NCI-H2081 (cell line): ENCODE data around the gene TADA2A.
A peak's percentile ranks its signal among the peaks of the same experiment; 100 is the strongest.

ENCODE experiments used
- DNase-seq, 2 experiments: peaks; one replicate each; lab custom pipeline; 2025; lab: John Stamatoyannopoulos, UW

TADA2A gene

DNA sequence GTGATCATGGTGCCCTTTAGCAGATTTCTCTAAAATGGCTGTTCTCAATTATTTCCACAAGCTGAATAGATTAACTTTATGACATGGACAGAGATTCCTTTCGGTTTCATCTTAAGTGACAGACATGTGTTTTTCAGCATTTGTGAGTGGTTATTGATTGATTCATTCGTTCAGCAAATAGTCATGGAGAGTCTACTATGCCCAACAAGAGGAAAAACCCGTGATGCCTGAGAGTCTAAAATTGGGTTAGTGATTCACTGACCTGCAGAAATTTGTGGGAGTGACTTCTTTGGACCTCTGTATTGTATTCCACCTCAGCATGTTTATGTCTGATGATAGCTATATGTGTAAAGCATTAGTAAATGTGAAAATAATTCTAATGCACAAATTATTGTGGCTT, 55.0 kb downstream of the TADA2A start:
- no peak for DNase-seq

DNA sequence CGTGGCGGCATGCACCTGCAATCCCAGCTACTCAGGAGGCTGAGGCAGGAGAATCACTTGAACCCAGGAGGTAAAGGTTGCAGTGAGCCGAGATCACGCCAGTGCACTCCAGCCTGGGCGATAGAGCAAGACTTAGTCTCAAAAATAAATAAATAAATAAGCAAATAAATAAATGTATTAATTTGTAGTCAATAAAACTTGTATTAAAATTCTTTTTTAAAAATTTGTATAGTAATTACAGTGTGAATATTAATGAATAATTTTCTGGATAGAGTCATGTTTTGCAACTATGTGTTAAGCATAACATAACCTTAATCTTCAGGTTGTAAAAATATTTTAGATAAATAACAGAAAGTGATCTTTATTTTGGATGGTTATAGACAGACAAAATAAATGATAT, 55.8 kb downstream of the TADA2A start:
- DNase-seq: no peak

DNA sequence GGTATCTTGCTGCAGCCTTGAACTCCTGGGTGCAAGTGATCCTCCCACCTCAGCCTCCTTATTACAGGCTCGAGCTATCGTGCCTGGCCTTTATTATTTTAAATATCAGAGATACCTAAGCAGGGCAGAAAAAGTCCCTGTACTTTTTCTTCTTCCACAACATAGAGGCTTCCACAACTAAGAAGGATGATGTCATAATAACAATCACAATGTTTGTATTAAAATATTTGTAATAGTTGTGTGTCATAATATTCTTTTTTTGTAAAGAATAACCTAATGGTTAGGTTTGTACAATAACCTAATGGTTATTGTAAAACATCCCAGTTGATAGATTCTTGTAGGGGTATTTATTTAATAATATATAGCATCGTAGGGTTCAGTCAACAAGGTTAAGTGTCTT, 56.4 kb downstream of the TADA2A start:
- no peak for DNase-seq

DNA sequence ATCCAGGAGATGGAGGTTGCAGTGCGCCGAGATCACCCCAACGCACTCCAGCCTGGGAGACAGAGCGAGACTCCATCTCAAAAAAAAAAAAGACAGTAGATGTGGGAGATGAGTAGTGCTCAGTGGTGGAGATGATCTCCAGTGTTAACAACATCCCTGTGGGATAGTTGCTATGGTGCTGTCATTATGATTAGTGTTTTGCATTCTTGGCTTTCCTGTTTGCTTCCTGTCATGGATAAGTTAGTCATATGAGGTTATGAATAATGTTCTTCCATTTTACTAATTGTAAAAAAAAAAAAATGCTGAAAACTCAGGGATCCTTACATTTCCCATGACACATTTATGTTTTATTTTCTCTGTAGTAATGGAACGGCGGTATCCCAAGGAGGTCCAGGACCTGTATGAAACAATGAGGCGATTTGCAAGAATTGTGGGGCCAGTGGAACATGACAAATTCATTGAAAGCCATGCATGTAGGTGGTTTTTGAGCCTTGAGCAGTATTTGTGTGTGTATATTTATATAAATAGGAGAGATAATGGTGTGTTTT, 58.5 kb downstream of the TADA2A start:
- no peak for DNase-seq

DNA sequence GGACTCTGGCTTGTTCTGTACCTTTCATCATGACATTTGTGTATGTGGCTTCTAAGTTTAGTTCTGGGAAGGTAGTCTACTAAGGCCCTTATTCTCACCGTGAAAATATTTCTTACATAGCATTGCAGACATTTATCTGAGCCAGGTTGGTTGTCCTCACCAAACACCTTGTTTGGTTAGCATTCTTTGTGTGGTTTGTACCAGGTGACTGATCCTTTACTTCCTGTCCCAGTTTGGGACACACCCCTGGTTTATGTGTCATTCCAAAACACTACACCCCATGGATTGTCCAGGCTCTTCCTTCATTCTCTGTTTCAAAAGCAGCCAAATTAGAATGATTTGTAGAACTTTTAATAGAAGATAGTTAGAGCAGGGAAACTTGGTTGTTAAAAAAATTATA, 59.8 kb downstream of the TADA2A start:
- no peak for DNase-seq

GRCh38 chr17:37470181-37470580, 63.5 kb downstream of the TADA2A start:
- DNase-seq: no peak

- no peak for DNase-seq
Observed at GRCh38 chr17:37475731-37476420, 69.2 kb downstream of the TADA2A start.

- DNase-seq: no peak
Observed at GRCh38 chr17:37476431-37477120, 69.9 kb downstream of the TADA2A start.

DNA sequence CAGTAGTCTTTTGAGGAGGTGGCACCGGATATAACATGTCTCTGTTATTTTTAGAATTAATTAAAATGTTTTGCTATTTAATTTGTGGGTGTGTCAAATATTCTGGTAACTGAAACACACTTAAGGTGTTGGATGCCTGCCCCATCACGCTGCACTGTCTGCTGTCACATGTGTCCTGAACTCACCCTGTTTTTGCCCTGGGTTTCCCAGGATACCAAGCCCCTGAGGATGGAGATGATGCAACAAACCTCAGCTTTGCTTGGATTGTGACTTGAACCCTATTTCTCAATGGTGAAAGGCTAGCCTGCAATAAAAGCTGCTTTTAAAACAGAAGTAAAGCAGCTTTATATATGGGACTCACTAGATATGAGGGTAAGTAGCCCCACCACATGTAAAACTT, 71.5 kb downstream of the TADA2A start:
- no peak for DNase-seq

- no peak for DNase-seq
Observed at GRCh38 chr17:37479025-37479424, 72.3 kb downstream of the TADA2A start.

- no peak for DNase-seq
Observed at GRCh38 chr17:37480427-37480826, 73.7 kb downstream of the TADA2A start.

GRCh38 chr17:37481001-37481665, 74.4 kb downstream of the TADA2A start:
- no peak for DNase-seq

DNA sequence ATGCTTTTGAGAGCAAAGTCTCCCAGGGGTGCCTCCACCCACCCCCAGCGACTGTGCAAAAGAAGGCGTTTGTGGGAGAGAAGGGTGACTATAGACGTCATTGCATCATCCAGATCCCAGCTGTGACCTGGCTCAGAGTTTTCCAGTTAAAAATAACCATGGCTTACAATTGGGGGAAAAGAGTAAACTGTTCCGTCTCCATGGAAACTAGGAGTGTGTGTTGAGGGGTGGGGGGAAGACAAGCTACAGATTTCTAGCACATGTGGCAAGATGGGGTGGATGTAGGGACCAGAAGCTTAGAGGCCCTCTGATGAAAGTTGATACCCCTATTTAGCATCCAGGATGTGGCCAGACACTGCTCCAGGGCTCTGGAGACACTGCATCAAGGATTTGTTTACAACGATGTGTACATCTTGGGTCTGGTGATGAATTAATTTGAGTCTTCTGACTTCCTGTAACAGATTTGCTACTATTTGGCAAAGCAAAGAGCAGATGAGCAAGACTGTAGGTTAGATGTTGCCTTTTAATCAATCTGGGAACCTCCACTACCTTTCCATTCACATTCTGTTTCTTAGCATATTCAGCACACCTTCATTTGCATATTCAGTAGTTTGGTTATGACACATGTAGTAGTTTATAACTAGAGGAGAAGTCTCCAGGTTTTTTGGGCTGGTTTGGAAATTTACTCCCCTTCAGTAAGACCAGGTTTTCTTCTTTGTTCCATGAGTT, 76.8 kb downstream of the TADA2A start:
- DNase-seq: peak in 1 of 2 experiments; percentile 16

DNA sequence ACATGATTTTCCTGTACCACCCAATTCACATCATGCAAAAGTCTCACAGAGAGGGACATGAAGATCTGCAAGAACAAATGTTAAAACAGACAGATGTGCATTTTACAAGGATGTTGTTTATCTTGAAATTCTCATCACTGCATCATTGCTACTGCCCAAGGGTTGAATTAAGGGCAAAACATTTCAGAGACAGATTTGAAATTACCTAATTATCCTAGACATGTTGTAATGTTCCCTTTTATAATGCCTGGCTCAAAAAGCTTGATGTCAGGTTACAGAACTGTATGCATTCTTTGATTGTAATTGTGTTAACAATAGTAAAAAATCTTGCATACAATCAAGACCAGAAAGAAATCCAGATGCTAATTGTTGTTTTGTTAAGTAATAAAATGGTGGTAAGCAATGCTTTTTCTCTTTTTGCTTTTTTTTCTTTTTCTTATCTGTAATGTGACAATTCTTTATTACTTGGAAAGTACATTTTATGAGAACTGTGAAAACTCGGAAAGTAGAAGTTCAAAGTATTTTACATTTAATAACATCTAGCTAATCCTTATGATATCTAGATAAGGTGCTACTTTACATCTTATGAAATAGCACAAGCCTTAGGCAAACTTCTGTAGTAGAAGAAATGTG, 79.4 kb downstream of the TADA2A start:
- no peak for DNase-seq

DNA sequence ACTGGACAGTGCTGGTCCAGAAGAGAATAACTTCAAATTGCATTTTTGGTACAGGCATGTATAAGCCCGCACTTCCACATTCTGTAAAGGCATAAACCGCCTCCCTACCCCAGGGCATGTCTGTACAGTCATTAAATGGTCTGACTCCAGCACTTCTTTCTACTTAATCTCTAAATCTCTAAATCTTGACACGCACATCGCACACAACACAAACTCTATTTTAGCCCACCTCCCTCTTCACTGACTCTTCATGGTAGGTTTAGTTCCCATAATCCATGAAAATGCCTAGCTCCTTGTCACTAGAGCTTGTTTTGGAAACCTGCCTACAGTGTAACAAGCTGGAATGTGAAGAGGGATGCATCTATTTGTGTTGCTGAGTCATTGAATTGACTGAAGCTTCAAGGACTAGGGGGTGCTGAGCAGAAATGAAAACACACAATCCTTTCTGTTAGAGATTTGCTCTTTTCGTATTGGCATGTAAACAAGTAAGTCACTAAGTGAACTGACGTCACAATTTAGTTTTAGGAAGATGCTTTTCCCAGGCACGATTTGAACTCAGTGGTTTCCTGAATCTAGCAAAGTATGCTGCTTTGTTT, 81.4 kb downstream of the TADA2A start:
- DNase-seq: peak; percentile 12 to 38

GRCh38 chr17:37488607-37489196, 82.0 kb downstream of the TADA2A start:
- peak; percentile 46 to 71 for DNase-seq

- peak; percentile 89 to 91 for DNase-seq
Observed at GRCh38 chr17:37489197-37490001, 82.7 kb downstream of the TADA2A start, which contains the start of gene DUSP14. Gene DUSP14, plus strand, starts transcription at chr17:37489891. Its CDS starts 22,382 bp downstream, at chr17:37512273.

- peak; percentile 40 to 49 for DNase-seq
Observed at GRCh38 chr17:37490022-37490587, 83.4 kb downstream of the TADA2A start.
